Measurements from ENCODE around the gene MAP3K2.
A peak's percentile ranks its signal among the peaks of the same experiment; 100 is the strongest.

MAP3K2 gene

GRCh38 chr2:127401757-127402695 is 14.3 kb upstream of the MAP3K2 start:
- DNase-seq (ENCODE audit: extremely low read depth, low read depth) = no peak
- no peak for TF ChIP-seq CTCF (IDR thresholded peaks at IDR 0.05; ENCODE audit: low read depth, low read length)

- DNase-seq (ENCODE audit: extremely low read depth, low read depth) = no peak
- TF ChIP-seq CTCF (IDR thresholded peaks at IDR 0.05; ENCODE audit: low read depth, low read length) = no peak
Measured at GRCh38 chr2:127400897-127401756, 13.4 kb upstream of the MAP3K2 start.

GRCh38 chr2:127400533-127400896 is 12.7 kb upstream of the MAP3K2 start:
- no peak for DNase-seq (ENCODE audit: extremely low read depth, low read depth)
- no peak for TF ChIP-seq CTCF (IDR thresholded peaks at IDR 0.05; ENCODE audit: low read depth, low read length)

DNA sequence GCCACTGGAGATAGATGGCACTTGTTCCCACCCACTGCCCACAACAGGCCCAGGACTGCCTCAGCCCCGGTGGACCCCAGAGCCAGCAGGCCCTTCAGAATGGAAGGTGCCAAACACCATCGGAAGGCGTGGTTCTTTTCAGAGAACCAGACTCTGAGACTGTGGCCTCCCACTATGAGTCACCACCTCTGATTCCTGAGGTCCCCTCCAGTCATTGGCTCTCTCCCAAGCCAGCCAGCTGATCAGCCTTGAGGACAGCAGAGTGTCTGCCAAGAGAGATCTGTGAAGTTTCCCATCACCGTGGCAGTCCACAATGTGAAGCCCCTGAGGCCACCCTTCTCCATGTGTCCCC is 10.4 kb upstream of the MAP3K2 start:
- peak; percentile 65 for DNase-seq (ENCODE audit: extremely low read depth, low read depth)
- no peak for TF ChIP-seq CTCF (IDR thresholded peaks at IDR 0.05; ENCODE audit: low read depth, low read length)

DNA sequence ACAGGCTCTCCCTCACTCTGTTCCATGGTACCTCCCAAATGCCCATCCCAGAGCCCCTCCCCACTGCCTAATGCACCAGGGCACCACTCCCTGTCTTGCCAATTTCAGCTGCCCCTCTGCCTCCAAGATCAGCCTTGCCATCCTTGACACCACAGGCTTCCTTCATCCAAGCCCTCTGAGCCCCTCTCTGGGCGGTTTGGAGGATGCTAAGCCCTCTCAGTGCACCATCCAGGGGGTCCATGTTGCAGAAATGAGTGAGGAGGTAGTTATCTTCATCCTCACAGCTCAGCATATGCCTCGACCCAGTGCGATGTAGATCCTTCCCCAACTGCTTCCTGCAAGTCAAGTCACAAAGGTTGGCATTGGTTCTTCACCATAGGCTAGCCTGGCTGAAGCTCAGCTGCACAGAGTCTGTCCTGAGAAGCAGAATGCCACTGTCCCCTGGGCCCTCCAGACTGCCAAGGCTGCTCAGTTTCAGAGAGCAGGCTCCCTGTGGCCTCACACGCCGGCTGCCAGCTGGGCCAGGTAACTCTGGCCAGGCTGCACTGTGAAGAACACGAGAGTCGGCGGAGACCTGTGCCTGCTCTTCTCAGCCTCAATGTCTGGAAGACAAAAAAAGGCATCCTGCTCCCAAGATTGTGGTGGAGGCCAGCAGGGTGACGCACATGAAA is 9.9 kb upstream of the MAP3K2 start:
- TF ChIP-seq CTCF (IDR thresholded peaks at IDR 0.05; ENCODE audit: low read depth, low read length) = no peak
- DNase-seq (ENCODE audit: extremely low read depth, low read depth) = no peak

DNA sequence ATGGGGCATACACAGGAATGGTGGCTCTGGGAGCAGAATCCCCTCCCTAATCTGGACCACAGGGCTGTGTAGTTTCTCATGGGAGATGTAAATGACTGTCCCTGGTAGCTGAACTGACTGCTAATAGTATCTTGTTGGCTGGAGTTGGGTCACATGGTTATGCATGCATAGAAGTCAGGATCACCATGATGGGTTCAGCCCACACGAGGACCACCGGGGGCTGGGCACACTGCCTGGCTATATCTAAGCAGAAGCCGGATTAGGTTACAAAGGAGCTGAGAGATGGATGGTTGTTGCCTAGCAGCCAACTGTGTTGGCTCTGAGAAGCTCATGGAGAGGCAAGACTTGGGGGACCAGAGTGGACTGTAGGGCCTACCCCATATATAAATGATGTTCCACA is 6.7 kb upstream of the MAP3K2 start:
- TF ChIP-seq CTCF (IDR thresholded peaks at IDR 0.05; ENCODE audit: low read depth, low read length) = no peak
- DNase-seq (ENCODE audit: extremely low read depth, low read depth) = no peak
